GM23338 (cell line): ENCODE data around the gene NSG2. TPM values are rescaled to one million over a fixed set of nuclear protein-coding genes. Genes with fewer than 3 reads are reported as not detected.

Experiments used
- ATAC-seq: fragments of 200-7000 bp; cut with Tn5 transposase; 3 replicates; pipeline ENCODE4 v1.9.1; 2020
- DNase-seq: peaks from one replicate; pipeline ENCODE4 v3.0.0-alpha.2; 2015; ENCODE audit warnings: low spot score
- H2AFZ ChIP-seq: fragments of 200-600 bp; sonication (generic); 2 replicates; pipeline ENCODE4 v1.8.0; 2016; ENCODE audit warnings: antibody characterized with exemption, mild to moderate bottlenecking, moderate library complexity
- H3F3A ChIP-seq: fragments of 200-600 bp; sonication (generic); replicated peaks from 2 replicates; pipeline ENCODE4 v1.8.0; 2017; ENCODE audit warnings: antibody characterized with exemption, mixed run types, low read depth
- H3K27ac ChIP-seq: fragments of 200-600 bp; sonication (generic); 2 replicates; pipeline ENCODE4 v1.6.1; 2016; ENCODE audit warnings: low read depth
- H3K27me3 ChIP-seq: fragments of 200-600 bp; sonication (generic); 2 replicates; pipeline ENCODE4 v1.8.0; 2016; ENCODE audit warnings: mild to moderate bottlenecking, mixed run types, moderate library complexity; ENCODE audit not compliant: insufficient read depth
- H3K36me3 ChIP-seq: fragments of 200-600 bp; sonication (generic); 2 replicates; pipeline ENCODE4 v1.8.0; 2016; ENCODE audit warnings: mild to moderate bottlenecking; ENCODE audit not compliant: insufficient read depth
- H3K4me1 ChIP-seq: fragments of 200-600 bp; sonication (generic); 2 replicates; pipeline ENCODE4 v1.8.0; 2016; ENCODE audit warnings: mild to moderate bottlenecking, moderate library complexity; ENCODE audit not compliant: insufficient read depth
- H3K4me2 ChIP-seq: fragments of 200-600 bp; sonication (generic); 2 replicates; pipeline ENCODE4 v1.7.1; 2017; ENCODE audit warnings: mixed run types
- H3K4me3 ChIP-seq: fragments of 200-600 bp; sonication (generic); 2 replicates; pipeline ENCODE4 v1.6.1; 2016; ENCODE audit warnings: mixed run types
- H3K79me2 ChIP-seq: fragments of 200-600 bp; sonication (generic); replicated peaks from 2 replicates; pipeline ENCODE4 v1.8.0; 2017; ENCODE audit warnings: mild to moderate bottlenecking; ENCODE audit not compliant: insufficient read depth
- H3K9me2 ChIP-seq: fragments of 200-600 bp; sonication (generic); 2 replicates; pipeline ENCODE4 v1.8.0; 2017; ENCODE audit not compliant: insufficient read depth
- H4K20me1 ChIP-seq: fragments of 200-600 bp; sonication (generic); replicated peaks from 2 replicates; pipeline ENCODE4 v1.8.0; 2017; ENCODE audit warnings: mild to moderate bottlenecking; ENCODE audit not compliant: insufficient read depth
- H3K27ac Mint-ChIP-seq: 2 replicates; pipeline ENCODE4 v1.8.0; 2020; ENCODE audit warnings: inconsistent platforms, mild to moderate bottlenecking, moderate library complexity, mixed read lengths
- H3K27me3 Mint-ChIP-seq: 3 replicates; pipeline ENCODE4 v1.8.0; 2022; ENCODE audit warnings: low read depth, mild to moderate bottlenecking, moderate library complexity, mixed read lengths, inconsistent platforms; ENCODE audit not compliant: insufficient read depth, poor library complexity
- H3K36me3 Mint-ChIP-seq: 3 replicates; pipeline ENCODE4 v1.8.0; 2021; ENCODE audit warnings: low read depth, mild to moderate bottlenecking, inconsistent platforms, moderate library complexity, mixed read lengths
- H3K4me1 Mint-ChIP-seq: 3 replicates; pipeline ENCODE4 v1.8.0; 2020; ENCODE audit warnings: mild to moderate bottlenecking, inconsistent platforms, mixed read lengths
- H3K4me3 Mint-ChIP-seq: 3 replicates; pipeline ENCODE4 v1.8.0; 2021; ENCODE audit warnings: moderate library complexity, mild to moderate bottlenecking, inconsistent platforms, mixed read lengths
- H3K9me3 Mint-ChIP-seq: 3 replicates; pipeline ENCODE4 v1.8.0; 2020; ENCODE audit warnings: moderate library complexity, mild to moderate bottlenecking, inconsistent platforms, mixed read lengths
- CTCF ChIP-seq, 2 experiments: fragments of 200-600 bp in 1 of 2; sonication (generic) in 1 of 2; conservative IDR thresholded peaks; 2 replicates each; pipeline versions ENCODE4 v1.5.1 to v1.6.1; 2016 to 2017; ENCODE audit warnings: antibody characterized with exemption in 2 of 2, low read depth in 2 of 2, mild to moderate bottlenecking in 2 of 2, moderate library complexity in 1 of 2
- ETS1 ChIP-seq: IDR thresholded peaks from 2 replicates; pipeline ENCODE4 v1.6.1; 2016; ENCODE audit warnings: antibody characterized with exemption
- EZH2 ChIP-seq: fragments of 200-600 bp; sonication (generic); IDR thresholded peaks from one replicate; pipeline ENCODE4 v1.8.0; 2017; ENCODE audit warnings: antibody characterized with exemption, mild to moderate bottlenecking, low read depth; ENCODE audit not compliant: unreplicated experiment
- EZH2phosphoT487 ChIP-seq: fragments of 200-600 bp; sonication (generic); IDR thresholded peaks from one replicate; pipeline ENCODE4 v1.8.1; 2018; ENCODE audit warnings: antibody characterized with exemption; ENCODE audit not compliant: unreplicated experiment
- JUNB ChIP-seq: IDR thresholded peaks from one replicate; pipeline ENCODE4 v1.6.1; 2016; ENCODE audit warnings: antibody characterized with exemption; ENCODE audit not compliant: unreplicated experiment
- NANOG ChIP-seq: IDR thresholded peaks from 2 replicates; pipeline ENCODE4 v1.6.1; 2016; ENCODE audit warnings: antibody characterized with exemption, borderline replicate concordance
- POLR2AphosphoS5 ChIP-seq: IDR thresholded peaks from 2 replicates; pipeline ENCODE4 v1.6.1; 2016; ENCODE audit warnings: antibody characterized with exemption, low read depth
- REST ChIP-seq: IDR thresholded peaks from one replicate; pipeline ENCODE4 v1.6.1; 2018; ENCODE audit warnings: antibody characterized with exemption; ENCODE audit not compliant: unreplicated experiment
- ZNF114 ChIP-seq: fragments of 250-450 bp; sonication (Bioruptor Pico); IDR thresholded peaks from 2 replicates; pipeline ENCODE4 v1.5.0; 2020; ENCODE audit warnings: mild to moderate bottlenecking, moderate library complexity
- ZNF331 ChIP-seq: fragments of 250-450 bp; sonication (Bioruptor Pico); IDR thresholded peaks from 2 replicates; pipeline ENCODE4 v1.5.0; 2020; ENCODE audit warnings: low read depth, mild to moderate bottlenecking, moderate library complexity
- ZNF462 ChIP-seq: fragments of 250-450 bp; sonication (Bioruptor Pico); IDR thresholded peaks from 2 replicates; pipeline ENCODE4 v1.5.0; 2020; ENCODE audit warnings: mild to moderate bottlenecking, moderate library complexity
- polyA plus RNA-seq: library from polyadenylated mRNA; unstranded; fragments of >200 nt; fragmentation: Nextera tagmentation; extraction: Ambion mirVana; gene quantifications from 2 replicates; pipeline ENCODE4 v1.2.1, GENCODE V29; 2016
- total RNA-seq: library from RNA; depleted of rRNA; stranded (reverse); fragments of >200 nt; shearing (Covaris generic); gene quantifications from 2 replicates; pipeline ENCODE4 v1.2.3, GENCODE V29; 2014

NSG2 gene
- total and polyA plus RNA-seq, 2 experiments from 2014 or later: 0.16 TPM; not detected in 1

GRCh38 chr5:174071484-174071883 lies 26.0 kb downstream of the NSG2 start (continued):
- TF ChIP-seq CTCF (conservative IDR thresholded peaks at IDR 0.05; ENCODE audit: low read depth in 2 of 2): no peak
- TF ChIP-seq ZNF114: no peak
- no peak for TF ChIP-seq NANOG
- no peak for TF ChIP-seq EZH2phosphoT487
- TF ChIP-seq ZNF331 (CRISPR knock-in tag): no peak
- no peak for TF ChIP-seq REST
- TF ChIP-seq JUNB: no peak

- DNase-seq (no peak), ATAC-seq (no peak)
- Histone ChIP-seq H3F3A (no peaks in the 10 kb centered on the region), H3K27ac (no peak overlapping the region), H3K4me2 (no peak overlapping the region), H2AFZ (no peak overlapping the region), H4K20me1 (no peaks in the 10 kb centered on the region), H3K79me2 (no peaks in the 10 kb centered on the region), H3K36me3 (no peaks in the 10 kb centered on the region), H3K4me1 (no peaks in the 10 kb centered on the region), H3K9me2 (no peaks in the 10 kb centered on the region), H3K27me3 (no peaks in the 10 kb centered on the region), H3K4me3 (no peak overlapping the region)
- no peaks in the 10 kb centered on the region for H3K4me1 Mint-ChIP-seq
- H3K36me3 Mint-ChIP-seq: no peaks in the 10 kb centered on the region
- no peak overlapping the region for H3K4me3 Mint-ChIP-seq
- peaks cover 24% of the 10 kb centered on the region for H3K27me3 Mint-ChIP-seq
- H3K27ac Mint-ChIP-seq: no peak overlapping the region
- H3K9me3 Mint-ChIP-seq: no peaks in the 10 kb centered on the region; the same call in 2 of the 3 replicates
- TF ChIP-seq ZNF114 (no peak), ETS1 (no peak), EZH2 (no peak), POLR2AphosphoS5 (no peak), ZNF462 (no peak)
Observed at GRCh38 chr5:174073122-174073660, 27.7 kb downstream of the NSG2 start.
